ENCODE measurements around the gene CLEC2L.

- TF ChIP-seq CREB1 (IDR thresholded peaks at IDR 0.05; ENCODE audit: low read depth): no peak
- TF ChIP-seq CEBPB (IDR thresholded peaks at IDR 0.05): no peak
Observed at GRCh38 chr7:139586286-139586685, 62.8 kb downstream of the CLEC2L start.

Measured in Ishikawa (cell line).